GM23248 (cell line): ENCODE measurements around the gene NXPH2. TPM values are rescaled to one million over a fixed set of nuclear protein-coding genes. Genes with fewer than 3 reads are reported as not detected.

Experiments used
- DNase-seq: peaks from one replicate; pipeline ENCODE4 v3.0.0-alpha.2; 2015
- H2AFZ ChIP-seq: fragments of 200-600 bp; sonication (generic); 2 replicates; pipeline ENCODE4 v1.6.1; 2016; ENCODE audit warnings: antibody characterized with exemption
- H3F3A ChIP-seq: fragments of 200-600 bp; sonication (generic); 2 replicates; pipeline ENCODE4 v1.6.1; 2016; ENCODE audit warnings: mild to moderate bottlenecking, antibody characterized with exemption, mixed run types; ENCODE audit not compliant: insufficient read depth
- H3K27ac ChIP-seq: fragments of 200-600 bp; sonication (generic); 2 replicates; pipeline ENCODE4 v1.5.1; 2016; ENCODE audit warnings: mild to moderate bottlenecking
- H3K27me3 ChIP-seq: fragments of 200-600 bp; sonication (generic); replicated peaks from 2 replicates; pipeline ENCODE4 v1.6.1; 2016; ENCODE audit warnings: mild to moderate bottlenecking; ENCODE audit not compliant: insufficient read depth
- H3K36me3 ChIP-seq: fragments of 200-600 bp; sonication (generic); 2 replicates; pipeline ENCODE4 v1.6.1; 2016; ENCODE audit warnings: low read depth, mild to moderate bottlenecking
- H3K4me1 ChIP-seq: fragments of 200-600 bp; sonication (generic); 2 replicates; pipeline ENCODE4 v1.6.1; 2016; ENCODE audit warnings: mild to moderate bottlenecking; ENCODE audit not compliant: insufficient read depth
- H3K4me2 ChIP-seq: fragments of 200-600 bp; sonication (generic); one replicate; pipeline ENCODE4 v1.6.1; 2016; ENCODE audit warnings: mild to moderate bottlenecking; ENCODE audit not compliant: unreplicated experiment
- H3K4me3 ChIP-seq: fragments of 200-600 bp; sonication (generic); 2 replicates; pipeline ENCODE4 v1.5.1; 2016; ENCODE audit warnings: mild to moderate bottlenecking
- H3K79me2 ChIP-seq: fragments of 200-600 bp; sonication (generic); 2 replicates; pipeline ENCODE4 v1.6.1; 2016; ENCODE audit warnings: mild to moderate bottlenecking; ENCODE audit not compliant: insufficient read depth
- H3K9ac ChIP-seq: fragments of 200-600 bp; sonication (generic); 2 replicates; pipeline ENCODE4 v1.6.1; 2016; ENCODE audit warnings: mild to moderate bottlenecking
- H3K9me2 ChIP-seq: fragments of 200-600 bp; sonication (generic); 2 replicates; pipeline ENCODE4 v1.6.1; 2016; ENCODE audit warnings: mixed run types, mild to moderate bottlenecking, moderate library complexity; ENCODE audit not compliant: insufficient read depth
- H3K9me3 ChIP-seq: fragments of 200-600 bp; sonication (generic); one replicate; pipeline ENCODE4 v1.6.1; 2017; ENCODE audit warnings: low read depth
- H4K20me1 ChIP-seq: fragments of 200-600 bp; sonication (generic); 2 replicates; pipeline ENCODE4 v1.6.0; 2016; ENCODE audit not compliant: insufficient read depth
- EZH2 ChIP-seq: fragments of 200-600 bp; sonication (generic); IDR thresholded peaks from 2 replicates; pipeline ENCODE4 v1.6.1; 2018; ENCODE audit warnings: antibody characterized with exemption, mild to moderate bottlenecking; ENCODE audit not compliant: insufficient read depth, poor library complexity, severe bottlenecking
- EZH2phosphoT487 ChIP-seq: fragments of 200-600 bp; sonication (generic); IDR thresholded peaks from 2 replicates; pipeline ENCODE4 v1.6.1; 2018; ENCODE audit warnings: antibody characterized with exemption, moderate library complexity, mild to moderate bottlenecking, low read depth; ENCODE audit not compliant: insufficient read depth
- WGBS, 2 experiments: methylation state at CpG; one replicate each; pipeline ENCODE4 v1.1.6; 2015 to 2017; ENCODE audit warnings: low lambda C conversion rate in 2 of 2, low coverage in 1 of 2; ENCODE audit errors: missing lambda C conversion rate in 2 of 2; 5-methylcytosine and 5-hydroxymethylcytosine counted together
- in situ Hi-C: fragments of 300-500 bp; cut with MboI; formaldehyde crosslinking; loops from 2 replicates; pipeline ENCODE4 v1.15.0; 2020
- polyA plus RNA-seq: library from polyadenylated mRNA; unstranded; fragments of >200 nt; fragmentation: Nextera tagmentation; extraction: Ambion mirVana; gene quantifications from 2 replicates; pipeline ENCODE4 v1.2.1, GENCODE V29; 2016
- total RNA-seq: library from RNA; depleted of rRNA; stranded (reverse); fragments of >200 nt; shearing (Covaris generic); gene quantifications from 2 replicates; pipeline ENCODE4 v1.2.3, GENCODE V29; 2014

NXPH2 gene
- total and polyA plus RNA-seq, 2 experiments from 2014 or later: not detected

DNA sequence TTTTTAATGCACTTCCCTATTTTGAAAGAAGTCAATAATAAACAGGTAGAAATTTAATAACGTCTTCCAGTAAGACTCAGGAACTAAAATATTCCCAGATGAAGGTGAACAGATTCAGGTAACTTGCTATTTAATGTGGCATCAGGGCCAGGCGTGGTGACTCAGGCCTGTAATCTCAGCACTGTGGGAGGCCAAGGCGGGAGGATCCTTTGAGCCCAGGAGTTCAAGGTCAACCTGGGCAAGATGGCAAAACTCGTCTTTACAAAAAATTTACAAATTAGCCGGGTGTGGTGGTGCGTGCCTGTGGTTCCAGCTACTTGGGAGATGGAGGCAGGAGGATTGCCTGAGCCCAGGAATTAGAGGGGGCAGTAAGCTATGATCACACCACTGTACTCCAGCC is 81.8 kb downstream of the NXPH2 start:
- Histone ChIP-seq H3K4me3 (no peak overlapping the region), H3K27me3 (no peaks in the 10 kb centered on the region), H3F3A (no peaks in the 10 kb centered on the region), H3K79me2 (no peaks in the 10 kb centered on the region), H3K27ac (no peak overlapping the region), H3K9me3 (no peaks in the 10 kb centered on the region), H3K9me2 (no peaks in the 10 kb centered on the region), H3K4me2 (no peak overlapping the region), H4K20me1 (no peaks in the 10 kb centered on the region), H3K4me1 (no peaks in the 10 kb centered on the region), H3K36me3 (no peaks in the 10 kb centered on the region), H3K9ac (no peak overlapping the region), H2AFZ (no peak overlapping the region)
- DNase-seq: no peak
- in situ Hi-C loops: no loop called here
- 62 to 68% methylated on average over 6 of the region's 6 CpGs for WGBS, 2 experiments
- no peak for TF ChIP-seq EZH2phosphoT487
- TF ChIP-seq EZH2: no peak

DNA sequence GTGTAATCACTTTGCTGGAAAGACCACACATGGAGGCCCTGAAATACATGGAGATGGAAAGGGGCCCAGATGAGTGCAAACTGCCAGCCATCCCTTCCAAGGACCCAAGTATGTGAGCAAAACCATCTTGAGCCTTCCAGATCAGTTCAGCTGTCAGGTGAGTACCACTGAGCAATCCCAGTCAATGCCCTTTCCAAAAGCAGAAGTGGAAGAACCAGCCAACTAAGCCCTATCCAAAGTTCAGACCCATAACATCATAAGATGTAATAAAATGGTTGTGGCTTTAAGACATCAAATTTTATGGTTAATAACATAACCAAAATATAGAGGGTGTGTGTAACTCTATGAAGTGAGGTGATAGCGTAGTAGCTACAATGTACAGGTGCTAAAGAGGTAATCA is 88.5 kb downstream of the NXPH2 start:
- Histone ChIP-seq H3K4me3 (no peak overlapping the region), H3K9ac (no peak overlapping the region), H4K20me1 (no peaks in the 10 kb centered on the region), H3K4me1 (no peaks in the 10 kb centered on the region), H3K79me2 (no peaks in the 10 kb centered on the region), H2AFZ (no peak overlapping the region), H3K27ac (no peak overlapping the region), H3K9me2 (no peaks in the 10 kb centered on the region), H3F3A (no peaks in the 10 kb centered on the region), H3K36me3 (no peaks in the 10 kb centered on the region), H3K27me3 (no peaks in the 10 kb centered on the region), H3K9me3 (no peaks in the 10 kb centered on the region), H3K4me2 (no peak overlapping the region)
- no peak for TF ChIP-seq EZH2phosphoT487
- TF ChIP-seq EZH2: no peak
- WGBS, 2 experiments: 64 to 67% methylated on average over 1 of the region's 1 CpG
- DNase-seq: no peak
- in situ Hi-C loops: no loop called here

DNA sequence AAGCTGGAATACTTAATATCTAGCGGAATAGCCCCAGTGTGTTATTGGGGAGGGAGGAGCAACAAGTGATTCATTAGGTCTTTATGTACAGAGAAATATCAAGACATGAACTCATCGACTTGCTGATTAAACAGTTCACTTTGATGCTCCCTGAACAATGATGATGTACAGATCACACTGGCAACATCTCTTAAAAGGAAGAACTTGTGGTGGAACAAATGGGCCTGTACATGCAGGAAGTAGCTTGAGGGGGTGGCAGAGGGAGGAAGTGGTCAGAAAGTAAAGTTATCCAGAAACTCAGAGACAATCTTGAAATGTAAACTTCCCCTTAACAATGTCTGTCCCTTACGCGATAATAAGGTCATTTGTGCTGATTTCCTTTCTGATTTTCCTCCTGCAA is 90.5 kb downstream of the NXPH2 start:
- Histone ChIP-seq H3K4me1 (no peaks in the 10 kb centered on the region), H3K36me3 (no peaks in the 10 kb centered on the region), H3K79me2 (no peaks in the 10 kb centered on the region), H2AFZ (no peak overlapping the region), H3K27me3 (no peaks in the 10 kb centered on the region), H3K9me3 (no peaks in the 10 kb centered on the region), H3K9me2 (no peaks in the 10 kb centered on the region), H3K4me2 (no peak overlapping the region), H4K20me1 (no peaks in the 10 kb centered on the region), H3K9ac (no peak overlapping the region), H3K4me3 (no peak overlapping the region), H3F3A (no peaks in the 10 kb centered on the region), H3K27ac (no peak overlapping the region)
- no peak for DNase-seq
- WGBS, 2 experiments: 42 to 45% methylated on average over 4 of the region's 4 CpGs
- no peak for TF ChIP-seq EZH2
- no peak for TF ChIP-seq EZH2phosphoT487
- in situ Hi-C loops: no loop called here

DNA sequence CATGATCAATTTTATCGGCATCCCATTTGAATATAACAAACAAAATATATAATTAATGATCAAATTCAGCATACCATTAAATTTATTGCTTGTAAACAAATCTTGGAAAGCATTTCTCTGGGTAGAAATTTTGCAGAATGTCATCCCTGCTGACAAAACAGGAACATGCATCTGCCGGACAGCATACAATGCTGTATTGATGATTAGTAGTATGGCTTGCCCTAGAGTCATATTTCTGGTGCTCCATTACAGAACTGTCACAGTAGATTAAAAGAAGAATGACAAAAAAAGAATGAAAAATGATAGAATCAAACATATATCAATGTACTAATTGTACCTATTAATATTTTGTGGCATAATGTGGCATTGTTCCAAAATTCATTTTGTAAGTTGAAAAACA is 98.0 kb downstream of the NXPH2 start:
- no peak for TF ChIP-seq EZH2phosphoT487
- TF ChIP-seq EZH2: no peak
- WGBS, 2 experiments: 54 to 72% methylated on average over 2 of the region's 2 CpGs
- Histone ChIP-seq H2AFZ (no peak overlapping the region), H3K36me3 (no peaks in the 10 kb centered on the region), H3K4me3 (no peak overlapping the region), H3K27ac (no peak overlapping the region), H3K27me3 (no peaks in the 10 kb centered on the region), H3K79me2 (no peaks in the 10 kb centered on the region), H3K4me1 (no peaks in the 10 kb centered on the region), H3K9me2 (no peaks in the 10 kb centered on the region), H3K9me3 (no peaks in the 10 kb centered on the region), H3K9ac (no peak overlapping the region), H4K20me1 (no peaks in the 10 kb centered on the region), H3F3A (no peaks in the 10 kb centered on the region), H3K4me2 (no peak overlapping the region)
- no peak for DNase-seq
- in situ Hi-C loops: no loop called here

DNA sequence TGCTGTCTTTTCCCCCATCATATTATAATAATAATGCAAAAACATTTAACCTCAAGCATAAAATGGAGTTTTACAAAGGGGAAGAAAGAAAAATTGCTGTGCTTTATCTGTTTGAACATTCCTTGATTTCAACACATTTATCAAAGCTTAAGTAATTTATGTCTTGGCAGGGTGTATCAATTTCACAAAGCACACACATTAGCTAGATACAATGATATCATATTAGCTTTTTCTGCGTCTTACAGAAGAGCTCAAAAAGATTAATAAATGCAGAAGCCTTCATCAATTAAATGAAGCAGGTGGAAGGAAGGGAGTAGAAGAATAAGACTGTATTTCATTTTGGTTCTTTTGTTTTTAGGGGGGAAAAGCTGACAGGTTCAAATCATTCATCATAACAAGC is 103.0 kb downstream of the NXPH2 start:
- DNase-seq: no peak
- WGBS, 2 experiments: 17 to 24% methylated on average over 1 of the region's 1 CpG
- no peak for TF ChIP-seq EZH2phosphoT487
- no peak for TF ChIP-seq EZH2
- in situ Hi-C loops: no loop called here
- Histone ChIP-seq H4K20me1 (no peaks in the 10 kb centered on the region), H3K27me3 (peaks cover 3% of the 10 kb centered on the region), H3K9ac (no peak overlapping the region), H2AFZ (no peak overlapping the region), H3K4me2 (no peak overlapping the region), H3K27ac (no peak overlapping the region), H3K9me2 (no peaks in the 10 kb centered on the region), H3K4me3 (no peak overlapping the region), H3K36me3 (no peaks in the 10 kb centered on the region), H3K4me1 (no peaks in the 10 kb centered on the region), H3K9me3 (no peaks in the 10 kb centered on the region), H3K79me2 (no peaks in the 10 kb centered on the region), H3F3A (no peaks in the 10 kb centered on the region)
